Measurements from ENCODE around the gene ONECUT3.

Gene ONECUT3

DNA sequence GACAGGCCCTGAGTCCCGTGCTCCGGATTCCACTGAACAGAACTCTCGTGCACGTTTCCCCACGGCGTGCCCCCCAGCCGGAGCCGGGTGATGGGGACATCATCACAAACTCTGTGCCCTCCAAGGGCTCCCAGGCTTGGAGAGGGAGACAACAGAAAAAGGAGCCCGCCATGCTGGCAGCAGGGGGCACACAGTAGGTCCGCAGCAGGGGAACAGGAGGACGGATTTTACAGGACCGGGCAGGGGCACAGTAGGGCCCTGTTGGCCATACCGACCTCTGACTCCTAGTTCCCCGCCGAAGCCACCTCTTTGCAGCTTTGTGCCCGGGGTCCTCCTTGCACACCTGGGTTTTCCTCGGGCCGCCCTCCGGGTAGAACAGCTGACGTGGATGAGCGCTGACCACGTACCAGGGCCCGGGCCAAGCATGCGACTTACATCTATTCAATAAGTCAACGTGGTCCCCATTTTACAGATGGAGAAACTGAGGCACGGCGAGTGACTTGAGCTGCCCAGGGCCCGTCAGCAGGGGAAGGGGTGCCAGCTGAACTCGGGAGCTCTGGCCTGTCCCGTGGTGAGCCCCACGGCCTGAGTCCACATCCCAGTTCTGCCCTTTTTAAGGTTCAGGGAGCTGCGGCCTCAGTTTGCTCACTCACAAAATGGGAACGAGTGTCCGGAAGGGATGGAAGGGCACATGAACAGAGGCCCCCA is 10.2 kb upstream of the ONECUT3 start:
- DNase-seq: no peak

GRCh38 chr19:1744133-1744665 is 9.1 kb upstream of the ONECUT3 start:
- no peak for DNase-seq

- DNase-seq: no peak
These were observed 8.3 kb upstream of the ONECUT3 start for GRCh38 chr19:1744822-1745563.

DNA sequence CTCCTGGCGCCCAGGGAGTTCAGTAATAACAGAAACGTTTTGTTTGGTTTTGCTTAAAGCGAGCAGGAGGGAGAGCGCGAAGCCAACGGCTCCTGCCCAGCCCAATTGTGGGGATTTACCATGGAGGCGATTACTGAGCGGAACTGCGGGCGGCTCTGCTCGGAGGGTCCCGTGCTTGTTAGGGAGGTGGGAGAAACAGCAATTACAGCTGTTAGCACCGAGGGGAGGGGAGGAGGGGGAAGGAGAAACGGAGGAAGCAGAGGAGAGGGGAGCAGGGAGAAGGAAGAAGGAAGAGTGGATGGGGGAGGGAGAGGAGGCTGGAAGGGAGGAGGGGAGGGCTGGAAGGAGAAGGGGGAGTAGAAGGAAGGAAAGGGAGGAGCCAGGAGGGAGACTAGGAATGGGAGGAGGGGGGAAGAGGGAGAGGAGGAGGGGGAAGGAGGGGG is 7.7 kb upstream of the ONECUT3 start:
- no peak for DNase-seq

DNA sequence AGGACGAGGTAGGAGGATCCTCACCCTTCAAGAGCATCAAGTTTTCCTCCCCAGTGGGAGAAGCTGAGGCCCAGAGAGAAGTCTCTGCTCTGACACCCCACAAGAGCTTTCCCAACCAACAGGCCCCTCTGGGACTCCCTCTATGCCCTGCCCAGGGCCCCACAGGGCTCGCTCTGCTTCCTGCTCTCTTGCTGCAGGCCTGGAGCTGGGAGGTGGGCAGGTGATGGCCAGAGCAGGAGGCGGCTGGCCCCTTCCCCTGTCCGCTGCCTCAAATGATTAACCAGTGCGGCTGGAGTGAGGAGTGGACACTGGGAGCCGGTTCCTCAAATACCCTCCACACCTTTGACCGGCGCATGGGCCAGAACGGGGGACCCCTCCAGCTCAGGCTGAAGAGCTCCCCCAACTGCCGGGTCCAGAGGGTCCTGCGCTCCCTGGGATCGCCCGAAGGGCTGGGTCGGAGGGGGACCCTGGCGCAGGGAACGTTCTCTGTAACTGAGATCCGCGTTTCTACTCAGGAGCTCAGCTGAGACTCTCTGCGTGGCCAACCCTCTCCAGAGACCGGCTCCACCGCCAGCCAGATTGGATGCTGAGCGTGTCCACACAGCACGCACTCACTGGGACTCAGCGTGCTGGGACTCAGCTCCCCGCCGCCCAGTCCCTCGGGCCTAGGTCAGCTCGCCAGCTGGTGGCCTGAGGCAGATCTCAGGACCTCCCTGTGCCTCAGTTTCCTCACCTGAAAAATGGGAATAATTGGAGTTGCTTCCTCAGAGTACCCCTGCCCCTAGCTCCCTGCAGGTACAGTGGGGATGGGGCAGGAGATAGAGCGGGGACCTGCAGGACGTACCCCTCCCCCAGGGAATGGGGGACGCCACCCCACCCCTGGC is 6.7 kb upstream of the ONECUT3 start:
- DNase-seq: no peak

- no peak for DNase-seq
These were observed 5.8 kb upstream of the ONECUT3 start for GRCh38 chr19:1747285-1748114.

DNA sequence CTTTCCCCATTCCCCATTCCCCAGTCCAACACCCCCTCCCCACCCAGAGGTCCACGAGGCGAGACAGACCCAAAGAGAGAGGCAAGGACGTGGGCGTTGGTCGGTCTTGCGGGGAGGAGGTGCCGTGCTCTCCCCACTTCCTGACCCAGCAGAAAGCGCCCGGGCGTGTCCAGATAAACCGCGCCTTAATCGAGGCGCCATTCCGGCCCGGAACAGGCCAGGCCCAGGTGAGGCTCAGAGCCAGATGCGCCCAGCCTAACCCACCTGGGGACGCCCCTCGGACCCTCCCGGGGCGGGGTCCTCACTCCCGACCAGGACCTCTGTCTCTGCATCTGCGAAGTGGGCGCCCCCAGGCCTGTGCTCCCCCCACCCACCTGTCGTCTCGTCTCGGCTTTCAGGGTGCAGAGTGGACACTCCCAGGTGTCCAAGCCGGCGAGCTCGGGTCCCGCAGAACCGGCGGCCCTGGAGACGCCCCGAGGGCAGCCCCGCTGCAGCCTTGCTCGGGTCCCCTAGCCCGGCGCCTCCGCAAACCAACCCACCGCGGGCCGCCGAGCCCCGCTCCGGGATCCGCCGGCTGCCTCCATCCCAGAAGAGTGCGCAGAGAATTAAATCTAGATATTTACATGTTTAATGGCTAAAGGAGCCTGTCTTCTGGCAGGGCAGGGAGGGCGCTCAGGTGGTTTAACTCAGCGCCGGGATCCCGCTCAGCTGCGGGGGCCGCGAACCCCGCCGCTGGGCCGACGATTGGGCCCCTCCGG is 5.0 kb upstream of the ONECUT3 start:
- no peak for DNase-seq

DNA sequence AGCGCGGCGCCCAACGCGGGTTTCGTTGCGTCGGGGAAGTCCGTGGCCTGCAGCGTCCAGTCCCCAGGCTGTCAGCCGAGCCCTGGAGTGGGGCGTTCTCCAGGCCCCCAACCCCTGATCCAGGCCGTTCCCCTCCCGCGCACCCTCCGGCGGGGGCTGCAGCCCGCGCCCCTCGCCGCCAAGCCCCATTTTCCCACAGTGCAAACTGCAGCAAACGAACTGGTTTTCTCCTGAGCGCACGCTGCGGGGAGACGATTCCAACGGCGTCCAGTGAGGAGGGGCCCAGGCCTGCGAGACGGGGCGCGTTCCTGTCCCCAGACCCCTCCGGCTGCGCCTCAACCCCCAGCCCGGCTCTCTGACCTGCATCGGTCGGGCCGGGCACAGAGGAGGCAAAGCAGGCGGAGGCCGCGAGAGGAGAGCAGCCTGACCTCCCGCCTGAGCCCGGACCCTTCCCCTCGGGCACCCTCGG is 4.4 kb upstream of the ONECUT3 start:
- DNase-seq: no peak

DNA sequence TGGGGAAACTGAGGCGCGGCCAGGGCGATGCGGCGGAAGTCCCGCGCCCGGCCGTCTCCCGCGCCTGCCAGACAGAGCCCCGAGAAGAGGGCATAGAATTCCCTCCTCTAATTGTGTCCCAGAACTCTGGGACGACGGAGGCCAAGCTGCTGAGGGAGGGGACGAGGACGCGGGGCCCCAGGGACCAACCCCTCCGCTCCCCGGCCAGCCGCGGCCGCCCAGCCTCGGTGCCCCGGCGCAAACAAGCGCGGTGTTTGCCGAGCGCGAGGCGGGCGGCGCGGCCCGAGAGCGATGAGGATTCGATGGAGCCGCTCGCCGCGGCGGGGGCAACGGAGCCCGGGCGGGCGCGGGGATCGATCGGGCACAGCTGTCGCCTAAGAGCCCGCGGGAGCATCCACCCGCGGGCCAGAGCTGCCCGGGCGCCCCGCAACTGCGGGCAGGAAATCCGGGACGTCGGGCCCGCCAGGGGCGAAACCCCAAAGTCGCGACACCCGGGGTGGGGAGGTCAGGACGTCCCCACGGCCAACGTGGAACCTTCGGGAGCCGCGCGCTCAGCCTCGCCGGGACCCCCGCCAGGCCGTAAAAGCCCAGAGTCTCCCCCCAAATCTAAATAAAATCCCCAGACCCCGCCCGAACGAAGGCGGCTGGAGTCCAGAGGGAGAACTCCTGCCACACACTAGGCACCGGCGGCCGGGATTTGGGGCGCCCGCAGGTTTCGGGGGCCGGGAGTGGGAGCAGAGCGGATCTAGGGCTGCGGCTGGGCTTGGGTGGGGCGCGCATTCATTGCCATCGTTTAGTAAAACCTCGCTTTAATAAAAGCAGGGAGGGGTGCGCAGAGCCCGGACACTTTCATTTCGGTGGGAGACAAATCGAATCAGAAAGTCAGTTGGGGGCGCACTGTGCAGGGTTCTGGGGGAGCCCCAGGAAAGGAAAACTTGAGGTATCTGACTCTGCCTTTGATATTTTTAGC is 3.6 kb upstream of the ONECUT3 start:
- DNase-seq: no peak

- DNase-seq: no peak
These were observed 2.8 kb upstream of the ONECUT3 start for GRCh38 chr19:1750343-1751021.

GRCh38 chr19:1751367-1752008 is 1.8 kb upstream of the ONECUT3 start:
- DNase-seq: no peak

GRCh38 chr19:1752009-1752756 is 1.1 kb upstream of the ONECUT3 start:
- no peak for DNase-seq

GRCh38 chr19:1754018-1754635 is 821 bp downstream of the ONECUT3 start:
- no peak for DNase-seq

DNA sequence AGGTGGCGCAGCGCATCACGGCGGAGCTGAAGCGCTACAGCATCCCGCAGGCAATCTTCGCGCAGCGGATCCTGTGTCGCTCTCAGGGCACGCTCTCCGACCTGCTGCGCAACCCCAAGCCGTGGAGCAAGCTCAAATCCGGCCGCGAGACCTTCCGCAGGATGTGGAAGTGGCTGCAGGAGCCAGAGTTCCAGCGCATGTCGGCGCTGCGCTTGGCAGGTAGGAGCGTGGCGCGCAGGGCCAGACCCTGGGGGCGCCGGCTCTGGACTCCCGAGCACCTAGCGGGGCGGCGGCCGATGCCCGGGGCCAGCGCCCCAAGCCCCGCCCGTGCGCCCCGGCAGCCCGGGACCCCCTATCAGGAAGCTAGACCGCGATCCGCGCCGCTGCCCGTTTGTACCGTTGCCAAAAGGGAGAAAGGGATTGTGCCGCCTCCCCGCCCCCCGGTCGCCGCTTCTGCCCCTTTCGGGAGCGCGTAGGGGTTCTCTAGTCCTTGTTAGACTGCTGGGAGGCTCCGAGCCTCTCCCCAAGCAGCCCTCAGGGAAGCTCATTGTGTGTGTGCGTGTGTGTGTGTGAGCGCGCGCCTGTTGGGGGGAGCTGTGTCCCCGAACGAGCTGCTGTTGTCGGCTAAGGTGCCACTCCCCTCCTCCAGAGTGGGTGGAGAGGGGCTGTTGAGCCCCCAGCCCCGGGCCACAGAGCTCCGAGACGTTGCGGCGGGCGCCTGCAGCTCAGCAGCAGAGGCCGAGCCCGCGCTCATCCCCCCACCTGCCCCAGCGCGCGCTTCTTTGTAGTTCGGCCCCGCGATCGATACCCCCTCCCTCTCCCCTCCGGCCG is 1.5 kb downstream of the ONECUT3 start:
- no peak for DNase-seq

DNA sequence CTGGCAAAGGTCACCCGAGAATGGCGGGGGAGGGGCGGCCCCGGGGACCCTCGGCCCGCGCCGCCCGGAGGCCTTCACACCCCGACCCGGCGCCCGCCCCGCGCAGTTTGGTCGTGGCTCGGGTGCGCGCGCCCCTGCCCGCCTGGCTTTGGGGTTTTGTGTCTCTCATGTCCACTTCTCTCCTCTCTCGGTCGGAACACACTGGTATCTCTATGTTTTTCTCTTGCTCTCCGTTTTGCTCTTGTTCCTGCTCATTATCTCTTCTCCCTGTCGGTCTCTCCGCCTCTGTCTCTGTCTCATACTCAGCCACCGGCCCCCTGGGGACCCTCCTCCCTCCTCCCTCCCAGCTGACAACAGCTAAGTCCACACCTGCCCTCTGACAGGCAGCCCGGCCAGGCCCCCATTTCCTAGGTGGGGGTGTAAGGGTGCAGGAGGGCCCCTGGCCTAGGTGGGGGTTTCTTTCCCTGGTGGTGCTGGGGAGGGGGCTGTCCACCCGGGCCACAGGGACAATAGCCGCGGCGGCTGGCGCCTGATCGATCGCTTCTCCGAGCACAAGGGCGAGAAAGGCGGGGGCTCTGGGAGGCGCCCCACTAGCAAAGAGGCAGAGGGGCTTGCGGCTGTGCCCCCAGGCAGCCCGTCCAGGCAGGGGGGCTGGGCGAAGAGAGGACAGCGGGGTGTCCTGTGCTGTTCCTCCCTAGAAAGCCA is 2.3 kb downstream of the ONECUT3 start:
- DNase-seq: no peak

- DNase-seq: no peak
These were observed 3.0 kb downstream of the ONECUT3 start for GRCh38 chr19:1756264-1756663.
